Panc1 (cell line): Measurements from ENCODE around the gene GPR37L1. TPM values are rescaled to one million over a fixed set of nuclear protein-coding genes. Genes with fewer than 3 reads are reported as not detected.

Experiments
- ATAC-seq: fragments of 200-7000 bp; cut with Tn5 transposase; 2 replicates; pipeline ENCODE4 v1.9.1; 2020; ENCODE audit warnings: mild to moderate bottlenecking, moderate library complexity
- BruUV-seq: library from RNA; stranded (reverse); fragments of 400-500 nt; replicated peaks from 2 replicates; lab custom pipeline; 2021; lab: Mats Ljungman, UMichigan
- CTCF ChIA-PET: fragments of 300-600 bp; sonication (Branson Sonifier 250); formaldehyde crosslinking; loops from one replicate; lab custom pipeline; 2022; ENCODE audit warnings: antibody characterized with exemption; lab: Charles Lee
- POLR2A ChIA-PET: fragments of 300-600 bp; sonication (Branson Sonifier 250); formaldehyde crosslinking; loops from one replicate; lab custom pipeline; 2022; ENCODE audit warnings: antibody characterized with exemption; lab: Charles Lee
- DNase-seq: peaks from one replicate; pipeline ENCODE4 v3.0.0-alpha.2; 2010; ENCODE audit warnings: low read depth, low spot score
- H3K27ac ChIP-seq: 2 replicates; pipeline ENCODE4 v1.5.1; 2011; ENCODE audit warnings: mild to moderate bottlenecking, low read length, inconsistent platforms
- H3K27me3 ChIP-seq: fragments of 200-500 bp; sonication (Bioruptor generic); 2 replicates; pipeline ENCODE4 v1.6.0; 2014; ENCODE audit warnings: low read length, inconsistent platforms; ENCODE audit not compliant: control insufficient read depth, insufficient read depth
- H3K36me3 ChIP-seq: fragments of 200-500 bp; sonication (Bioruptor generic); 2 replicates; pipeline ENCODE4 v1.5.1; 2014; ENCODE audit warnings: inconsistent platforms, mild to moderate bottlenecking, low read length, moderate library complexity; ENCODE audit not compliant: control insufficient read depth, insufficient read depth
- H3K4me1 ChIP-seq: 2 replicates; pipeline ENCODE4 v1.5.1; 2011; ENCODE audit warnings: inconsistent platforms, mild to moderate bottlenecking, low read length, moderate library complexity; ENCODE audit not compliant: control insufficient read depth, insufficient read depth
- H3K4me3 ChIP-seq, 2 experiments: 2 replicates each; pipeline ENCODE4 v1.5.1; 2011 to 2012; ENCODE audit warnings: low read depth in 2 of 2, low read length in 2 of 2, mild to moderate bottlenecking in 2 of 2, inconsistent platforms in 1 of 2, moderate library complexity in 1 of 2
- H3K9me3 ChIP-seq: fragments of 200-500 bp; sonication (Bioruptor generic); 2 replicates; pipeline ENCODE4 v1.5.1; 2014; ENCODE audit warnings: low read depth, mild to moderate bottlenecking, inconsistent platforms, low read length, moderate library complexity; ENCODE audit not compliant: control insufficient read depth, insufficient read depth
- POLR2AphosphoS5 ChIP-seq: IDR thresholded peaks from 2 replicates; pipeline ENCODE4 v1.6.1; 2012; ENCODE audit warnings: mild to moderate bottlenecking, low read depth, low read length, moderate library complexity
- SIN3A ChIP-seq: IDR thresholded peaks from 2 replicates; pipeline ENCODE4 v1.6.1; 2012; ENCODE audit warnings: low read depth, mild to moderate bottlenecking, low read length, moderate library complexity, borderline replicate concordance; ENCODE audit not compliant: insufficient read depth
- TCF7L2 ChIP-seq: IDR thresholded peaks from 2 replicates; pipeline ENCODE4 v1.6.1; 2011; ENCODE audit warnings: mild to moderate bottlenecking, low read depth, low read length, inconsistent platforms
- in situ Hi-C: cut with HindIII; loops from 2 replicates; pipeline ENCODE4 v1.10.0; 2016; ENCODE audit warnings: low sequenced_read_pairs, low pct_unique_long_range_greater_than_20kb
- intact Hi-C: fragments of 100-400 bp; cut with micrococcal nuclease; formaldehyde crosslinking; loops from one replicate; pipeline ENCODE4 v1.10.0; 2022; ENCODE audit not compliant: unreplicated experiment
- total RNA-seq: library from RNA; stranded (reverse); gene quantifications from one replicate; pipeline ENCODE4 v1.2.1, GENCODE V29; 2021; ENCODE audit not compliant: unreplicated experiment
- TF ChIP-seq, protein P1 (sequence below): fragments of 450-650 bp; IDR thresholded peaks from 2 replicates; pipeline ENCODE4 v1.5.1; 2017; ENCODE audit warnings: mild to moderate bottlenecking
- TF ChIP-seq, protein P2 (sequence below), 2 experiments: IDR thresholded peaks; 2 replicates each; pipeline ENCODE4 v1.6.1; 2011 to 2012; ENCODE audit warnings: low read depth in 2 of 2, control low read depth in 1 of 2, low read length in 1 of 2, mild to moderate bottlenecking in 1 of 2, moderate library complexity in 1 of 2; ENCODE audit not compliant: insufficient read depth in 1 of 2

GPR37L1 gene
- total RNA-seq, 1 experiment from 2014 or later: 0.44 TPM

DNA sequence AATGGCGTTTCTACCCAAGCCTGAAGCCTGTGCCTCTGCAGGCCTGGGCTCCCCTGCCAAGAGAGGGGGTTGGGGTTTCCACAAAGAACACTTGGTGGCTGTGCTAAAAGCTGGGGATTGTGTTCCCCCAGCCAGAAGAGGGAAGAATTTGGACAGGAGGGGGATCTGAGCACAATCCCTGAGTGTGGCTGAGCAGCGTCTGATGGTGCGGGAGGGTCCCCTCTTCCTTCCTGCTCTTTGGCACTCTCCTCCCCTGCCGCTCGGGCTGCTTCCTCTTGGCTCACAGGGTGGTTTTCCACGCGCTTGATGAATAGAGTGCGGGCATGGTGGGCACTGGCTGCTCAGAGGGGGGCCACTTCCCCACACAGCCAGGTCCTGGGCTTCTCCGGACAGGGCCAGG lies 3.7 kb downstream of the GPR37L1 start:
- Histone ChIP-seq H3K9me3 (no peaks in the 10 kb centered on the region), H3K4me3 (no peak overlapping the region), H3K27me3 (no peaks in the 10 kb centered on the region), H3K4me1 (peaks cover 10% of the 10 kb centered on the region), H3K36me3 (no peaks in the 10 kb centered on the region), H3K27ac (no peak overlapping the region)
- intact Hi-C loops: no loop called here
- in situ Hi-C loops: no loop called here
- BruUV-seq: no TSS peak
- no peak for DNase-seq
- no peak for ATAC-seq
- TF ChIP-seq, protein P1, sequence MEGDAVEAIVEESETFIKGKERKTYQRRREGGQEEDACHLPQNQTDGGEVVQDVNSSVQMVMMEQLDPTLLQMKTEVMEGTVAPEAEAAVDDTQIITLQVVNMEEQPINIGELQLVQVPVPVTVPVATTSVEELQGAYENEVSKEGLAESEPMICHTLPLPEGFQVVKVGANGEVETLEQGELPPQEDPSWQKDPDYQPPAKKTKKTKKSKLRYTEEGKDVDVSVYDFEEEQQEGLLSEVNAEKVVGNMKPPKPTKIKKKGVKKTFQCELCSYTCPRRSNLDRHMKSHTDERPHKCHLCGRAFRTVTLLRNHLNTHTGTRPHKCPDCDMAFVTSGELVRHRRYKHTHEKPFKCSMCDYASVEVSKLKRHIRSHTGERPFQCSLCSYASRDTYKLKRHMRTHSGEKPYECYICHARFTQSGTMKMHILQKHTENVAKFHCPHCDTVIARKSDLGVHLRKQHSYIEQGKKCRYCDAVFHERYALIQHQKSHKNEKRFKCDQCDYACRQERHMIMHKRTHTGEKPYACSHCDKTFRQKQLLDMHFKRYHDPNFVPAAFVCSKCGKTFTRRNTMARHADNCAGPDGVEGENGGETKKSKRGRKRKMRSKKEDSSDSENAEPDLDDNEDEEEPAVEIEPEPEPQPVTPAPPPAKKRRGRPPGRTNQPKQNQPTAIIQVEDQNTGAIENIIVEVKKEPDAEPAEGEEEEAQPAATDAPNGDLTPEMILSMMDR: no peak
- CTCF ChIA-PET: no interaction called here
- POLR2A ChIA-PET: no interaction called here

DNA sequence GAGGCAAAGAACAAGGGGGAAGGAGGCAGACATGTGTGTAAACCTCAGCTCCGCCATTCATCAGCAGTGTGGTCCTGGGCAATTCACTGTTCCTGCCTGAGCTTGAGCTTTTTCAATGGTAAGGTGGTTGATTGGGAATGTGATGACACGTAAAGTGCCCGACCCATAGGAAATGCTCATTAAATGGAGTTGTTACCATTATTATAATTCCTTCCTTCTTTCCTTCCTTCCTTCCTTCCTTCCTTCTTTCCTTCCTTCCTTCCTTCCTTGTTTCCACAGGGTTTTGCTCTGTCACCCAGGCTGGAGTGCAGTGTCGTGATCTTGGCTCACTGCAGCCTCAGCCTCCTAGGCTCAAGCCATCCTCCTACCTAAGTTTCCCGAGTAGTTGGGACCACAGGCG lies 4.3 kb downstream of the GPR37L1 start:
- no peaks in the 10 kb centered on the region for H3K36me3 ChIP-seq
- H3K9me3 ChIP-seq: no peaks in the 10 kb centered on the region
- no TSS peak for BruUV-seq
- TF ChIP-seq SIN3A (no peak), POLR2AphosphoS5 (no peak), TCF7L2 (no peak)
- TF ChIP-seq, protein P1: no peak
- TF ChIP-seq, protein P2, sequence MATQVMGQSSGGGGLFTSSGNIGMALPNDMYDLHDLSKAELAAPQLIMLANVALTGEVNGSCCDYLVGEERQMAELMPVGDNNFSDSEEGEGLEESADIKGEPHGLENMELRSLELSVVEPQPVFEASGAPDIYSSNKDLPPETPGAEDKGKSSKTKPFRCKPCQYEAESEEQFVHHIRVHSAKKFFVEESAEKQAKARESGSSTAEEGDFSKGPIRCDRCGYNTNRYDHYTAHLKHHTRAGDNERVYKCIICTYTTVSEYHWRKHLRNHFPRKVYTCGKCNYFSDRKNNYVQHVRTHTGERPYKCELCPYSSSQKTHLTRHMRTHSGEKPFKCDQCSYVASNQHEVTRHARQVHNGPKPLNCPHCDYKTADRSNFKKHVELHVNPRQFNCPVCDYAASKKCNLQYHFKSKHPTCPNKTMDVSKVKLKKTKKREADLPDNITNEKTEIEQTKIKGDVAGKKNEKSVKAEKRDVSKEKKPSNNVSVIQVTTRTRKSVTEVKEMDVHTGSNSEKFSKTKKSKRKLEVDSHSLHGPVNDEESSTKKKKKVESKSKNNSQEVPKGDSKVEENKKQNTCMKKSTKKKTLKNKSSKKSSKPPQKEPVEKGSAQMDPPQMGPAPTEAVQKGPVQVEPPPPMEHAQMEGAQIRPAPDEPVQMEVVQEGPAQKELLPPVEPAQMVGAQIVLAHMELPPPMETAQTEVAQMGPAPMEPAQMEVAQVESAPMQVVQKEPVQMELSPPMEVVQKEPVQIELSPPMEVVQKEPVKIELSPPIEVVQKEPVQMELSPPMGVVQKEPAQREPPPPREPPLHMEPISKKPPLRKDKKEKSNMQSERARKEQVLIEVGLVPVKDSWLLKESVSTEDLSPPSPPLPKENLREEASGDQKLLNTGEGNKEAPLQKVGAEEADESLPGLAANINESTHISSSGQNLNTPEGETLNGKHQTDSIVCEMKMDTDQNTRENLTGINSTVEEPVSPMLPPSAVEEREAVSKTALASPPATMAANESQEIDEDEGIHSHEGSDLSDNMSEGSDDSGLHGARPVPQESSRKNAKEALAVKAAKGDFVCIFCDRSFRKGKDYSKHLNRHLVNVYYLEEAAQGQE (IDR thresholded peaks at IDR 0.05; ENCODE audit: insufficient read depth in 1 of 2, low read depth in 2 of 2, low read length in 1 of 2): no peak
- peaks cover 5% of the 10 kb centered on the region for H3K4me1 ChIP-seq
- no peaks in the 10 kb centered on the region for H3K27me3 ChIP-seq
- H3K4me3 ChIP-seq: no peak overlapping the region
- in situ Hi-C loops (no loop called here), intact Hi-C loops (no loop called here)
- ATAC-seq (no peak), DNase-seq (no peak)
- H3K27ac ChIP-seq: no peak overlapping the region
- ChIA-PET CTCF (interaction anchor here (0.7 kb wide), 1 partner anchor 105 kb away, joined by 3 read pairs; no protein-coding TSS in a partner anchor), POLR2A (no interaction called here)
